Peyer's patch (tissue), 4 donors: ENCODE results near the gene SLC23A2. TPM values are rescaled to one million over a fixed set of nuclear protein-coding genes. Genes with fewer than 3 reads are reported as not detected.

Experiments used
- DNase-seq, 3 donors: peaks; one replicate each; pipeline ENCODE4 v3.0.0-alpha.2; 2017 to 2019
- H3K27ac ChIP-seq, 4 donors: fragments of 200-600 bp; sonication (generic); one replicate each; pipeline ENCODE4 v1.5.1; 2016 to 2019
- H3K27me3 ChIP-seq, 2 donors: fragments of 200-600 bp; sonication (generic); one replicate each; pipeline ENCODE4 v1.5.1; 2019
- H3K36me3 ChIP-seq, 3 donors: fragments of 200-600 bp; sonication (generic); one replicate each; pipeline ENCODE4 v1.5.1; 2016 to 2019
- H3K4me1 ChIP-seq, 4 donors: fragments of 200-600 bp; sonication (generic); one replicate each; pipeline ENCODE4 v1.5.1; 2016 to 2019
- H3K4me3 ChIP-seq, 4 donors: fragments of 200-600 bp; sonication (generic); 1 replicate in 3 of 4; 2 replicates in 1 of 4; pipeline ENCODE4 v1.5.1; 2016 to 2019; ENCODE audit warnings: mild to moderate bottlenecking in 1 of 4
- H3K9me3 ChIP-seq, 4 donors: fragments of 200-600 bp; sonication (generic); one replicate each; pipeline ENCODE4 v1.5.1; 2016 to 2019; ENCODE audit warnings: mild to moderate bottlenecking in 1 of 4
- CTCF ChIP-seq, 6 experiments: fragments of 450-650 bp in 4 of 6; fragments of 200-600 bp in 2 of 6; sonication (generic) in 1 of 6; IDR thresholded peaks; one replicate each; pipeline ENCODE4 v1.5.1; 2017 to 2019; ENCODE audit warnings: antibody characterized with exemption in 6 of 6, mild to moderate bottlenecking in 3 of 6, moderate library complexity in 1 of 6
- POLR2A ChIP-seq, 2 donors: fragments of 450-650 bp; IDR thresholded peaks; one replicate each; pipeline ENCODE4 v1.5.1; 2017; ENCODE audit warnings: antibody characterized with exemption in 2 of 2, mild to moderate bottlenecking in 2 of 2, moderate library complexity in 2 of 2
- total RNA-seq, 4 donors: library from RNA; depleted of rRNA; stranded (reverse); fragments of >200 nt; gene quantifications; one replicate each; pipeline ENCODE4 v1.1.0, GENCODE V29; 2016

The SLC23A2 gene
- total RNA-seq, 4 donors from 2014 or later: 4.2 to 18.2 (median 11.0) TPM

- H3K4me3 ChIP-seq: no peak overlapping the region
- peaks cover 0 to 39% (median 34%) of the 10 kb centered on the region in 4 donors for H3K4me1 ChIP-seq
- DNase-seq: no peak
Measured at GRCh38 chr20:4817230-4817671, 184.1 kb downstream of the SLC23A2 start.

GRCh38 chr20:4815628-4816027 lies 185.7 kb downstream of the SLC23A2 start:
- DNase-seq: no peak
- Histone ChIP-seq H3K27ac (peak overlapping the region; percentile 84 to 95 (median 86)), H3K4me1 (peaks cover 0 to 44% (median 28%) of the 10 kb centered on the region in 4 donors), H3K36me3 (no peaks in the 10 kb centered on the region), H3K4me3 (no peak overlapping the region), H3K27me3 (no peaks in the 10 kb centered on the region), H3K9me3 (no peaks in the 10 kb centered on the region)
- TF ChIP-seq POLR2A (IDR thresholded peaks at IDR 0.05) (no peak), CTCF (IDR thresholded peaks at IDR 0.05) (no peak)

More at GRCh38 chr20:4817230-4817671, 184.1 kb downstream of the SLC23A2 start:
- TF ChIP-seq POLR2A (IDR thresholded peaks at IDR 0.05) (no peak), CTCF (IDR thresholded peaks at IDR 0.05) (no peak)
- H3K27ac ChIP-seq: no peak overlapping the region
- H3K27me3 ChIP-seq: no peaks in the 10 kb centered on the region
- no peaks in the 10 kb centered on the region for H3K36me3 ChIP-seq
- no peaks in the 10 kb centered on the region for H3K9me3 ChIP-seq

- peak in 2 of 3 donors; percentile 84 to 89 for DNase-seq
- TF ChIP-seq CTCF (IDR thresholded peaks at IDR 0.05): no peak
- no peak for TF ChIP-seq POLR2A (IDR thresholded peaks at IDR 0.05)
- peaks cover 0 to 47% (median 36%) of the 10 kb centered on the region in 4 donors for H3K4me1 ChIP-seq
- H3K4me3 ChIP-seq: peak overlapping the region; percentile 22 to 45 (median 34)
- H3K27ac ChIP-seq: peak overlapping the region; percentile 84 to 95 (median 86)
- no peaks in the 10 kb centered on the region for H3K27me3 ChIP-seq
- no peaks in the 10 kb centered on the region for H3K9me3 ChIP-seq
- no peaks in the 10 kb centered on the region for H3K36me3 ChIP-seq
Measured at GRCh38 chr20:4814696-4815252, 186.5 kb downstream of the SLC23A2 start.

GRCh38 chr20:4813863-4814695 lies 187.2 kb downstream of the SLC23A2 start:
- DNase-seq: peak in 2 of 3 donors; percentile 77 to 85
- Histone ChIP-seq H3K4me1 (peaks cover 0 to 52% (median 43%) of the 10 kb centered on the region in 4 donors), H3K4me3 (peak overlapping the region; percentile 22 to 45 (median 34))

More at GRCh38 chr20:4813863-4814695, 187.2 kb downstream of the SLC23A2 start:
- H3K27me3 ChIP-seq: no peaks in the 10 kb centered on the region
- TF ChIP-seq POLR2A (IDR thresholded peaks at IDR 0.05): peak; percentile 16 to 41
- no peak for TF ChIP-seq CTCF (IDR thresholded peaks at IDR 0.05)
- H3K36me3 ChIP-seq: no peaks in the 10 kb centered on the region
- no peaks in the 10 kb centered on the region for H3K9me3 ChIP-seq
- H3K27ac ChIP-seq: peak overlapping the region; percentile 84 to 95 (median 86)
